Hypothalamus (tissue), 51 donors: ENCODE data around the gene KRTAP10-10.
"Not testable (repeated sequence)": the region's sequence is repeated elsewhere in the genome, so short reads cannot be mapped to it uniquely, and the experiment has no call there.

ENCODE experiments used
- DNase-seq, 51 donors: peaks; one replicate each; lab custom pipeline; 2025; lab: John Stamatoyannopoulos, UW

The KRTAP10-10 gene

DNA sequence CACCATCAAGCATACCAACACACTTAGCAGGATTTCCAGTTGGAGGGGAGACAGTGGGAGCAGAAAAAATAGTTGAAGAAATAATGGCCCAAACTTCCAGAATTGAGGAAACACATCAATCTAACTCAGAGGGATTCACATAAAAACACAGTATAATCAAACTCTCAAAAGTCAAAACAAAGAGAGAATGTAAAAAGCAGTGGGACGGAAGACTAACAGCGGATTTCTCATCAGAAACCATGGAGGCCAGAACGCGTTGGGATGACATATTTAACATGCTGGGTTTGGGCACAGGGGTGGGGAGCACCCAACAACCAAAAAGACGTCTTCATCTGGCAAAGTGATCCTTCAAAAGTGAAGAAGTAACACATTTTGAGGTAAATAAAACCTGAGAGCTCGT lies 17.3 kb upstream of the KRTAP10-10 start:
- DNase-seq = no peak

DNA sequence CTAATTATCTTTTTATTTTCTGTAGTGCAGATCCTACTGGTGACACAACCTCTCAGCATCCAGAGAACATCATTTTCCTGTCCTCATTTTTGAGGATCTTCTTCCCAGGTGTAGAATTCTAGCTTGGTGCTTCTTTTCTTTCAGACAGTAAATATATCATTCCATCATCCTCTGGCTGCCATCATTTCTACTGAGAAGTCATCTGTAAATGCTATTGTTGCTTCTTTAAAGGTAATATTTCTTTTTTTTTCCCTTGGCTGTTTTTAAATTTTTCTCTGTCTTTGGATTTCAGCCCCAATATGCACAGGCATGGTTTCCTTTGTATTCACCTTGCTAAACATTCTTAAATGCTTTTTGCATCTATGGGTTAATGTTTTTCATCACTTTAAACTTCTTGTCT lies 13.6 kb upstream of the KRTAP10-10 start:
- no peak for DNase-seq

DNA sequence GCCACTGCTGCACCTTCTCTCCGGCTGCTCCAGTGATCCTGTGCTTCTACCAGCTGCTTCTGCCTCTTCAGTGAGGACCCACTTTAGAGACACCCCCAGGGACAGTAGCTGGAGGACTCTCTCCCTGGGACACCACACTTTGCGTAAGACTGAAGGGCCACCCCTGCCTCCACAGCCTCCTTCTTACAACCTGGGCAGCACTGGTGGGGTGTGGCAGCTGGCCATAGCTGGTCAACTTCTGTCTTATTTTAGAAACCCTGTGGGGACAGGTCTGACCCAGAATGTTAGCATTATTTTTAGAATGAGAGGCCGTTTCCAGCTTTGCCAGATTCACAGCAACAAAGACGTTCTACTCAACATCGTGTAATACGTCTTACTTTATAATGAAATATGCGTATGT lies 11.4 kb upstream of the KRTAP10-10 start:
- DNase-seq = no peak

DNA sequence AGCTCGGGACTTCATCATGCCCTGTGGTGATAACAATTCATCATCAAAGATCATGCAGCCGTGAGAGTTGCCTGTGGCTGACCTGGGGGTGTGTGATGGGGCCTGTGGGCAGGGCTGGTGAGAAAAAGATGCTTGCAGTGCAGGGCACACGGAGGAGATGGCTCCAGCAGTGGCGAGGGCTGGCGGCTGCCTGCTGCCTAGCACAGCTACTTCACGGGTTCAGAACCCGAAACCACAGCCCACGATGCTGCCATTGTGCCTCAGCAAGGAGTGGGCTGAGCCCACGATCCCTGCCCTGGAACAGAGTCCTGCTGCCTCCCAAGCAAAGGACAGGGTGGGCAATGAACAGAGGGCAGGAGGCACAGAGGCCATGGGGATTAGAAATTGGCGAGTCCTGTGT lies 10.9 kb upstream of the KRTAP10-10 start:
- DNase-seq = no peak

DNA sequence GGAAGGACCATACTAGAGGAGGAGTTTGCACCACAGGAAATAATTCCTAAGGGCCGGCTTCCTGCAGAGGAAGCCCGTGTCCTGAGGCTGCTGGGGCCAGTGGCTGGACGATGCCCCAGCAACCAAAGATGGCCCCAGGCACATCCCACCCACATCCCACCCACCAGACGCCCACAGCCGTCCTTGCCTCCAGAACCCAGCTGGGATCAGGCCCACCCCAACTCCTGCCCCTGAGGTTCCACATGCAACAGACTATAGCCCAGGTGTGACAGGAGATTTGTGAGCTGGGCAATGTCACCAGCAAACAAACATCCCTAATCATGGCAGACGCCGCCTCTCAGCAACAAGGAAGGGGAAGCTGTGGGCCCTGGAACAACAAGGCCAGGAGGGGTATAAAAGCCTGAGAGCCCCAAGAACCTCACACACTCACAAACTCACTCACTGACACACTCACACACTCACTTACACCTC lies 10.4 kb upstream of the KRTAP10-10 start, which contains the start of gene KRTAP10-9:
TSS of gene KRTAP10-9 (plus strand) at position 421 of the 471 bp plus-strand sequence. CDS start 79 bp downstream, outside the sequence.
- no peak for DNase-seq

DNA sequence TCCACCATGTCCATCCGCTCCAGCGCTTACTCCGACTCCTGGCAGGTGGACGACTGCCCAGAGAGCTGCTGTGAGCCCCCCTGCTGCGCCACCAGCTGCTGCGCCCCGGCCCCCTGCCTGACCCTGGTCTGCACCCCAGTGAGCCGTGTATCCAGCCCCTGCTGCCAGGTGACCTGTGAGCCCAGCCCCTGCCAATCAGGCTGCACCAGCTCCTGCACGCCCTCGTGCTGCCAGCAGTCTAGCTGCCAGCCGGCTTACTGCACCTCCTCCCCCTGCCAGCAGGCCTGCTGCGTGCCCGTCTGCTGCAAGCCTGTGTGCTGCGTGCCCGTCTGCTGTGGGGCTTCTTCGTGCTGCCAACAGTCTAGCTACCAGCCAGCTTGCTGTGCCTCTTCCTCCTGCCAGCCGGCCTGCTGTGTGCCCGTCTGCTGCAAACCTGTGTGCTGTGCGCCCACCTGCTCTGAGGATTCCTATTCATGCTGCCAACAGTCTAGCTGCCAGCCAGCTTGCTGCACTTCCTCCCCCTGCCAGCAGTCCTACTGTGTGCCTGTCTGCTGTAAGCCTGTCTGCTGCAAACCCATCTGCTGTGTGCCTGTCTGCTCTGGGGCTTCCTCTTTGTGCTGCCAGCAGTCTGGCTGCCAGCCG lies 9.9 kb upstream of the KRTAP10-10 start:
- not testable (repeated sequence) for DNase-seq

DNA sequence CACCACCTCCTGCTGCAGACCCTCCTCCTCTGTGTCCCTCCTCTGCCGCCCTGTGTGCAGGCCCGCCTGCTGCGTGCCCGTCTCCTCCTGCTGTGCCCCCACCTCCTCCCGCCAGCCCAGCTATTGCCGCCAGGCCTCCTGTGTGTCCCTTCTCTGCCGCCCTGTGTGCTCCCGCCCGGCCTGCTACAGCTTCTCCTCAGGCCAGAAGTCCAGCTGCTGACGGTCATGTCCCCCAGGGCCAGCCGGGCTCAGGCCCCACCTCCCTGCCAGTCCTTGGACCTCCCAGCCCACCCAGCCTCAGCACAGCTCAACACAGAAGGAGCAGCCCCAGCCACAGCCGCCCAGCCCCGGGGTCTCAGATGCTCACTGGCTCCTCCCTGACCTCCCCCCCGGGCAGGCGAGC lies 9.3 kb upstream of the KRTAP10-10 start:
- not testable (repeated sequence) for DNase-seq

DNA sequence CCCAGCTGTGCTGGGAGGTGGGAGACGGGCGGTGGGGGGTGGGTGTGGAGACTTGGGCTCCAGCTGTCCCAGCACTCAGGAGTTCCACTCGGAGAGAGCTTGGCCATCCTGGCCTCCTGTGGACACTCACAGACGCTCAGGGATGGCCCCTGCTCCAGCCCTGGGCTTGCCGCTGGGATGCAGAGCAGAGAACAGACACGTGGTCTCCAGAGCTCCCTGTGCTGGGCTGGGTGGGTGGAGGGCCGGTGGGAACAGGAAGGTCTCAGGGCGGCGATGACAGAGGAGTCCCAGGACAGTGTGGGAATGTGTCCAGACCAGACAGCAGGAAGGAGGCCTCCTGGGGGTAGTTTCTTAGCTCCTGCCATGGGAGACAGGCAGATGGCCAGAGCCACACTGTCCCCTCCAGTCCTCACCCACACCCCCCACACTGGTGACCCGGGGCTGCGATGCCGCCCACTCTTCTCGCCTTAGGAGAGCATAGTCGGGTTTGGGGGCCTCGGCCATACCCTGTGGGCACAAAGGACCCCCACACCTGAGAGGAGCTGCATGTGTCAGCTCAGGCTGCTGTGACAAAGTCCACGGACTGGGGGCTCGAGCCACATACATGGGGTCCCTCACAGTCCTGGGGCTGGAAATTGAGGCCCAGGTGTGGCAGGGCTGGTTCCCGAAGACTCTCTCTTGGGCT lies 8.3 kb upstream of the KRTAP10-10 start:
- DNase-seq = no peak

DNA sequence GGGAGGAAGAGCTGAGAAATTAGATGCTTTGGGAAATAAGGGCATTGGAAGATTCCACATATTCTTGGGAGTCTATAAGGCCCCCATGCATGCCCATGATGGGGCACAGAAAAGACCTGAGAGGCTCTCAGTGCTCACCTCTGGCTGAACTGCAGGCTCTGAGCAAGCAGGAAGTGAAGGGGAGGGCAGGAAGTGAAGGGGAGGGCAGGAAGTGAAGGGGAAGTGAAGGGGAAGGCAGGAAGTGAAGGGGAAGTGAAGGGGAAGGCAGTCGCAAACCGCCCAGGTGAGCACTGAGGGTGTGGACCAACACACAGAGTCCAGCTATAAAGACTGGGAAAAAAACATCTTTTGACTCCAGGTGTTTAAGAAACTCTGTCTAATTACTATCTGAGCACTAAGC lies 6.7 kb upstream of the KRTAP10-10 start:
- DNase-seq = no peak

DNA sequence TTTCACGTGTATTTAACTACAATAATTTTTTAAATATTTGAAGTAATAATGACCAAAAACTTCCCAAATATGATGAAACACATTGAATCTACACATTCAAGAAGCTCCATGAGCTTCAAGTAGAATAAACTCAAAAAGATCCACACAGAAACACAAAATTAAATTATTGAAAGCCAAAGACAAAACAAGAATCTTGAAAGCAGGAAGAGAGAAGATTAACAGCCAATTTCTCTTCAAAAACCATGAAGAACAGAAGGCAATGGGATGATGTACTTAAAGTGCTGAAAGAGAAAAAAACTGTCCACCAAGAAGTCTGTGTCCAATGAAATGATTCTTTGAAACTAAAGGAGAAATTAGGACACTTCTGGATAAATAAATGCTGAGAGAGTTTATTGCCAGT lies 5.1 kb upstream of the KRTAP10-10 start:
- no peak for DNase-seq

DNA sequence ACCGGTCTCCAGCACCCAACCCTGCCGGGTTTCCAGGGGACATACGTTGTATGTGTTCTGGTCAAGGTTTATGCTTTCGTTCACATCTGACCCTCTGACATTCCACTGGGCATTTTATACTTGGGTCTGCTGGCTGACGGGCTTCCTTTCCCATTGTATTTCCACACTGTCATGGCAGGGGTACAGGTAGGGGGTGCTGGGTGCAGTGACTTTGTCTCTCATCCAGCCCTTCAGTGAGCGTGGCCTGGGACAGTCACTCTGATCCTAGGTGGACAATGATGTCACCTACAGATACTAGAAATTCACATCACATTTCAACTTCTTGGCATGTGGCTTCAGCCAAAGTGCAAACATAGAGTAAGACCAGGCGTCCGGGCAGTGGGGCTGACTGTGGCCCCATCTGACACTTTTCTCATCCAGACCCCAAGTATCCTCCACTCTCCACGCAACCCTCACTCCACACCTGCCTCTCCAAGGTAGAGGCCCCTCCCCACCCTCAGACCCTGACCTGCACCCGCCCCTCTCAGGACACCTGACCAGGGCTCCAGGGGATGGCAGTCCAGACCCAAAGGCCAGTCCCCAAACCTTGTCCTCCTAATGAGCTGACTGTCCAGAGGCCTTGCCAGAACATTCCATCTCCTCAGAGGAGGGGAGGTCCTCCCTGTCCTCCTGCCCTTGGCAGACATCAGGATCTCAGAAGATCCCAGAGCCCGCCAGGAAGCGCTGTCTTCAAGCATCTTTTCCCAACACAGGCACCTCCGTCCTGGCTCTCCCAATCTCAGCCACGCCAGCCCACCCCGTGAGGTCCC lies 743 bp upstream of the KRTAP10-10 start:
- DNase-seq = no peak

DNA sequence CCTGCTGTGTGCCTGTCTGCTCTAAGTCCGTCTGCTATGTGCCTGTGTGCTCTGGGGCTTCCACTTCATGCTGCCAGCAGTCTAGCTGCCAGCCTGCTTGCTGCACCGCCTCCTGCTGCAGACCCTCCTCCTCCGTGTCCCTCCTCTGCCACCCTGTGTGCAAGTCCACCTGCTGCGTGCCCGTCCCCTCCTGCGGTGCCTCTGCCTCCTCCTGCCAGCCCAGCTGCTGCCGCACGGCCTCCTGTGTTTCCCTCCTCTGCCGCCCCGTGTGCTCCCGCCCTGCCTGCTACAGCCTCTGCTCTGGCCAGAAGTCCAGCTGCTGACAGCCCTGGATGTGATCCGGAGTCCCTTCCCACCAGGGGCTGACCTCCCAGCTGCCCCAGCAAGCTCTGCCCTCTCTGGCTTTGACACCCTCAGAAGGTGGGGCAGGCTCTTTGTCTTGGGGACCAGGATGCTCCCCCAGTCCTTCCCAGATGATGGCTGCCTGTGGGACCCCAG lies 744 bp downstream of the KRTAP10-10 start:
- not testable (repeated sequence) for DNase-seq

DNA sequence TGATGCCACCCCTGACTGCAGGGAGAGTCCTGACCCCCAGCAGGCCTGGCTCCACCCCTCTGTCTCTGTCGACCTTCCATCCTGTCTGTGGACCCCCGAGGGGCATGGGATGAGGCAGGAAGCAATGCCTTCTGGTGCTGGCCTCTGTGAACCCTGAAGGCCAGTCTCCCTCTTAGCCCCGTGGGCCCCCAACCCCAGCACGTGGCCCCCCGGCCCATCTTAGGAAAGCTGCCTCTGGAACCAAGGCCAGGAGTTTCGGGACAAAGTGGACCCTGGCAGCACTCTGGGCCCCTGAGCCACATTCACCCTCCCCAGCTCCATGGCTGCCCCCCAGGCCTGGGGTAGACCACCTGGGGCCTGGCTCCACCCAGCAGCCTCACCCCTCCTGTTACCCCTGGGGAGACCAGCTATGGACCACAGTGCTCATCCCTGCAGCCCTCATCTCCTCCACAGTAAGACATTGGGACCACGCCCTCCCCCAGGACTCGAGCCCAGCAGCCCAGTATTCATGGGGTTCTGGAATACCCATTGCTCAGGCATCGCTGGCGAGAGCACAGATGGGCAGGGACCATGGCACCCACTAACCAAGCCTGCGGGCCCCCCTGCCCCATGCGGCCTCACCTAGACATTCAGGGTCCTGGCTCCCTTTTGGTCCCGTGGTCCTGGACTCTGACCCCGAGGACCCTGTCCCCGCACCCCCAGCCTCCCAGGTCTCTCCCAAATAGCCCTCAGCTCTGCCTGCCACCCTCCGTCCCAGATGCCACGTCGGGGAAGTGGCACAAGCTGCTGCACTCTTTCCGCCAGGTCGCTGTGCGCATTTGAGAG lies 1.6 kb downstream of the KRTAP10-10 start:
- DNase-seq = not testable (repeated sequence)

DNA sequence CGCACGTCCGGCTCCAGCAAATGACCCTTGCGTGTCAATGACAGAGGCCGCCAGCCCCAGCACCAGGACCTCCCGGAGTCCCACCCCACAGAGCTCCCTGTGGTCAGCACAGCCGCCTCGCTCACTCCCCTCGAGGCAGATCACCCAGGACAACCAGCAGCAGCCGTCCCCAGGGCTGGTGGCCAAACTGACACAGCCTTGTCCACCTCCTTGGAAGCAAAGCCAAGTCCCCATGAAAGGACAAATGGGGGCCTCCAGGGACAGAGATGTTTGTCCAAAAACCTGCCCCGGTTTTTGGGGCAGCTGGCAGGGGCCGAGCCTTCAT lies 2.1 kb downstream of the KRTAP10-10 start:
- no peak for DNase-seq

DNA sequence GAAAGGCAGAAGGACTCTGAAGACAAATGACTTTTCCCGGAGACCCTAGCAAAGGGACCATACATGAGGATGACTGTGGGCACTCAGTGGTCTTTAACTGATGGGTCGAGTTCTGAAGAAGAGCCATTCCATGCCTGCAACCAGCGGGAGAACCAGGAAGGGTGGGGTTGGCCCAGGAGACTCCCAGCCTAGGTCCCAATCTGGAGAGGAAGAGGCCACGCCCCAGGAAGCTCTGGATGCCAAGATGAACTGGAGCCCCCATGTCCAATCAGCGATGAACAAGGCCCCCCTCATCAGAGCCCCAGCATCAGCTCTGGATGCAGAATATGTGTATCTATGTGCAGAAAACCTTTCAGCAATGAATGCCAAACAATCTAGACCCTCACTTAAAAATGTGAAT lies 3.6 kb downstream of the KRTAP10-10 start:
- no peak for DNase-seq

DNA sequence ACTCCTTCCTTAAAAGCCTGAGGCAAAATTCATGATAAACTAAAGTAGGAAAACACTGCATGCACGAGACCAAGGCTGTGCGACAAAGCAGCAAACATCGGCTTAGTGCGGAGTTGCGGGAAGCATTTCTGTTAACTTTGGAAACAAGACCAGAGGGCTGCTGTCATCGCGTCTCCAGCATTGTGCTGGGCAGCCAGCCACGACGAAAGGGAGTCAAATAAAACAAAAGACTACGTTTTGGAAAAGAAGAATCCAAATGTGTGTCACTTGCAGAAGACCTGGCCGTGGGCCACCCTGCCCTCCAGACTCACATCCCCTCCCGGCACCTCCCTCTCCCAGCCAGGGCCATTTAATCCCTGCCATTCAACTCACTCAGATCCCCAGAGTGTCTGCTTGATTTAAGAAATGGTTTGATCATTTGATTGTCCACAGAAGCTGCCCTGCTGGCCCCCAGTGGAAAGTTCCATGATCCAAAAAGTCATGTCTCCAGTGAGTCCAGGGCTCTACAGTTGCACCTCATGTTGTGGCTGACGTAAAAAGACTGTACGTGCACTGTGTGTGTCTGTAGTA lies 6.7 kb downstream of the KRTAP10-10 start:
- DNase-seq = no peak

DNA sequence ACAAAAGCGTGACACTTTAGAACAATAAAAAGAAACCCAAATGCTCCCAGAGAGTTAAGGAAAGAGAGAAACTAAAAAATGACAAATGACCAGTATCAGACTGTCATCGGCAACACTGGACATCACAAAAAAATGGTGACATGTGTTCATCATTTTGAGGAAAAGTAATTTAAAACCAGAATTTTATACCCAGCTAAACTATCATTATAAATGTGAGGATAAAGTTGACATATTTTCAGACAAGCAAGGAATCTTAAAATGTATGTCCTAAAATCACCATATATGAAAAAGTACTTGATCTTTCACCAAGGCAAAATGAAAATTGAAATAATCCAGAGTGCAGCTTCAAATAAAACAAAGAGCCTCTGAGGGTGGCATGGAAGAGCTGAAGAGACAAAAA lies 7.7 kb downstream of the KRTAP10-10 start:
- DNase-seq = no peak

DNA sequence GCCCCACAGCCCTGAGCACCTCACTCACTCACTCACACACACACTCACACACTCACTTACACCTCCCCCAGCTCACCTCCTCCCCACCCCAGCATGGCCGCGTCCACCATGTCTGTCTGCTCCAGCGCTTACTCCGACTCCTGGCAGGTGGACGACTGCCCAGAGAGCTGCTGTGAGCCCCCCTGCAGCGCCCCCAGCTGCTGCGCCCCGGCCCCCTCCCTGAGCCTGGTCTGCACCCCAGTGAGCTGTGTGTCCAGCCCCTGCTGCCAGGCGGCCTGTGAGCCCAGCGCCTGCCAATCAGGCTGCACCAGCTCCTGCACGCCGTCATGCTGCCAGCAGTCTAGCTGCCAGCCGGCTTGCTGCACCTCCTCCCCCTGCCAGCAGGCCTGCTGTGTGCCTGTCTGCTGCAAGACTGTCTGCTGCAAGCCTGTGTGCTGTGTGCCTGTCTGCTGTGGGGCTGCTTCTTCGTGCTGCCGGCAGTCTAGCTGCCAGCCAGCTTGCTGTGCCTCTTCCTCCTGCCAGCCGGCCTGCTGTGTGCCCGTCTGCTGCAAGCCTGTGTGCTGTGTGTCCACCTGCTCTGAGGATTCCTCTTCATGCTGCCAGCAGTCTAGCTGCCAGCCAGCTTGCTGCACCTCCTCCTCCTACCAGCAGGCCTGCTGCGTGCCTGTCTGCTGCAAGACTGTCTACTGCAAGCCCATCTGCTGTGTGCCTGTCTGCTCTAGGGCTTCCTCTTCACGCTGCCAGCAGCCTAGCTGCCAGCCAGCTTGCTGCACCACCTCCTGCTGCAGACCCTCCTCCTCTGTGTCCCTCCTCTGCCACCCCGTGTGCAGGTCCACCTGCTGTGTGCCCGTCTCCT lies 9.4 kb downstream of the KRTAP10-10 start, which contains the start of gene KRTAP10-11:
TSS of gene KRTAP10-11 (plus strand) at position 49 of the 856 bp plus-strand sequence. CDS start at position 94, 45 bp downstream.
- not testable (repeated sequence) for DNase-seq

DNA sequence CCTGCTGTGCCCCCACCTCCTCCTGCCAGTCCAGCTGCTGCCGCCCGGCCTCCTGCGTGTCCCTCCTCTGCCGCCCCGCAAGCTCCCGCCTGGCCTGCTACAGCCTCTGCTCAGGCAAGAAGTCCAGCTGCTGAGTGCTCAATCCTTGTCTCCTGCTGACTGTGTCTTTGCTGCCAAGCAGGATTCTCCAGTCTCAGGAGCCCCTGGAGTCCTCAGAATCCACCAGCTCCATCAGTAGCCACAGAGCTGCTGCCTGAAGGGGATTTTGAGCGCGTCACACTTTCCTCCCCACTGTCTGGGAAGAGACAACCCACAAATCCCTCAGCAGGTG lies 10.0 kb downstream of the KRTAP10-10 start:
- no peak for DNase-seq
